Peyer's patch (tissue), 4 donors: ENCODE measurements around the gene CD247.

Experiments used
- POLR2A ChIP-seq, 2 donors: fragments of 450-650 bp; IDR thresholded peaks; one replicate each; pipeline ENCODE4 v1.5.1; 2017; ENCODE audit warnings: antibody characterized with exemption in 2 of 2, mild to moderate bottlenecking in 2 of 2, moderate library complexity in 2 of 2
- TF ChIP-seq, protein P1 (sequence below), 6 experiments: fragments of 450-650 bp in 4 of 6; fragments of 200-600 bp in 2 of 6; sonication (generic) in 1 of 6; IDR thresholded peaks; one replicate each; pipeline ENCODE4 v1.5.1; 2017 to 2019; ENCODE audit warnings: antibody characterized with exemption in 6 of 6, mild to moderate bottlenecking in 3 of 6, moderate library complexity in 1 of 6

DNA sequence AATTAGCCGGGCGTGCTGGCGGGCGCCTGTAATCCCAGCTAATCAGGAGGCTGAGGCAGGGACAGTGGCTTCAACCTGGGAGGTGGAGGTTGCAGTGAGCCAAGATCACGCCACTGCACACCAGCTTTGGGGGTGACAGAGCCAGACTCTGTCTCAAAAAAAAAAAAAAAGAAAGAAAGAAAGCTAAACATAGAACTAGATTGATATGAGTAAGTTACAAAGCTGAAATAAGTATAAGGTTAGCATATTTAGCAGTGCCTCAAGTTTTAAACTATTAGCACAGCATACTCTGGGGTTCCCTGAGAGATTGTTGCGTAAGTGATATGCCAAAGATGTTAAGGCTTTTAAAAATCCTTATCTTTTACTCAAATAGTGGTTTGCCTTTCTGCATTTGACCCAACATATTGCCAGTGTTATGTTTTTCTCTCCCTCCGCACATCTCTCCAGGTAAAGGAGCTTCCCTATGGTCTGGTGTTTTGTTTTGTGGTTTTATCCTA lies 126.1 kb downstream of the CD247 start:
- no peak for TF ChIP-seq POLR2A (IDR thresholded peaks at IDR 0.05)
- TF ChIP-seq, protein P1, sequence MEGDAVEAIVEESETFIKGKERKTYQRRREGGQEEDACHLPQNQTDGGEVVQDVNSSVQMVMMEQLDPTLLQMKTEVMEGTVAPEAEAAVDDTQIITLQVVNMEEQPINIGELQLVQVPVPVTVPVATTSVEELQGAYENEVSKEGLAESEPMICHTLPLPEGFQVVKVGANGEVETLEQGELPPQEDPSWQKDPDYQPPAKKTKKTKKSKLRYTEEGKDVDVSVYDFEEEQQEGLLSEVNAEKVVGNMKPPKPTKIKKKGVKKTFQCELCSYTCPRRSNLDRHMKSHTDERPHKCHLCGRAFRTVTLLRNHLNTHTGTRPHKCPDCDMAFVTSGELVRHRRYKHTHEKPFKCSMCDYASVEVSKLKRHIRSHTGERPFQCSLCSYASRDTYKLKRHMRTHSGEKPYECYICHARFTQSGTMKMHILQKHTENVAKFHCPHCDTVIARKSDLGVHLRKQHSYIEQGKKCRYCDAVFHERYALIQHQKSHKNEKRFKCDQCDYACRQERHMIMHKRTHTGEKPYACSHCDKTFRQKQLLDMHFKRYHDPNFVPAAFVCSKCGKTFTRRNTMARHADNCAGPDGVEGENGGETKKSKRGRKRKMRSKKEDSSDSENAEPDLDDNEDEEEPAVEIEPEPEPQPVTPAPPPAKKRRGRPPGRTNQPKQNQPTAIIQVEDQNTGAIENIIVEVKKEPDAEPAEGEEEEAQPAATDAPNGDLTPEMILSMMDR (IDR thresholded peaks at IDR 0.05) = no peak
